DND-41 (cell line): ENCODE results near the gene ITIH3.

Experiments used
- ATAC-seq: fragments of 200-7000 bp; cut with Tn5 transposase; 3 replicates; pipeline ENCODE4 v1.9.1; 2021; ENCODE audit warnings: low read depth; ENCODE audit not compliant: insufficient read depth
- DNase-seq: peaks from one replicate; pipeline ENCODE4 v3.0.0-alpha.2; 2020
- H2AFZ ChIP-seq: 2 replicates; pipeline ENCODE4 v1.6.0; 2012; ENCODE audit warnings: low read depth, low read length
- H3K27ac ChIP-seq: 2 replicates; pipeline ENCODE4 v1.5.1; 2012; ENCODE audit warnings: low read length, inconsistent platforms
- H3K27me3 ChIP-seq: fragments of 200-600 bp; sonication (generic); 2 replicates; pipeline ENCODE4 v1.6.0; 2012; ENCODE audit warnings: low read length, mild to moderate bottlenecking, inconsistent platforms; ENCODE audit not compliant: insufficient read depth, poor library complexity
- H3K36me3 ChIP-seq: 2 replicates; pipeline ENCODE4 v1.5.1; 2012; ENCODE audit warnings: low read length, inconsistent platforms; ENCODE audit not compliant: insufficient read depth
- H3K4me1 ChIP-seq: 2 replicates; pipeline ENCODE4 v1.5.1; 2012; ENCODE audit warnings: mild to moderate bottlenecking, low read length; ENCODE audit not compliant: insufficient read depth
- H3K4me2 ChIP-seq: 2 replicates; pipeline ENCODE4 v1.6.0; 2012; ENCODE audit warnings: mild to moderate bottlenecking, moderate library complexity, low read length, inconsistent platforms; ENCODE audit not compliant: insufficient read depth
- H3K4me3 ChIP-seq, 2 experiments: fragments of 200-600 bp in 1 of 2; shearing (Covaris generic) in 1 of 2; 2 replicates each; pipeline ENCODE4 v1.5.1; 2012 to 2016; ENCODE audit warnings: inconsistent platforms in 2 of 2, low read length in 2 of 2, mild to moderate bottlenecking in 2 of 2, low read depth in 1 of 2, moderate library complexity in 1 of 2
- H3K79me2 ChIP-seq: 2 replicates; pipeline ENCODE4 v1.6.0; 2012; ENCODE audit warnings: low read length, inconsistent platforms; ENCODE audit not compliant: insufficient read depth
- H3K9ac ChIP-seq: 2 replicates; pipeline ENCODE4 v1.6.0; 2012; ENCODE audit warnings: low read depth, mild to moderate bottlenecking, inconsistent platforms, low read length, moderate library complexity
- H3K9me3 ChIP-seq: 2 replicates; pipeline ENCODE4 v1.5.1; 2012; ENCODE audit warnings: low read length, moderate library complexity, mild to moderate bottlenecking, inconsistent platforms; ENCODE audit not compliant: insufficient read depth, severe bottlenecking
- H4K20me1 ChIP-seq: 2 replicates; pipeline ENCODE4 v1.6.0; 2012; ENCODE audit warnings: low read length; ENCODE audit not compliant: insufficient read depth
- EZH2 ChIP-seq: IDR thresholded peaks from 3 replicates; pipeline ENCODE4 v1.6.1; 2012; ENCODE audit warnings: borderline replicate concordance, low read depth, mild to moderate bottlenecking, moderate library complexity, low read length, inconsistent platforms; ENCODE audit not compliant: severe bottlenecking
- TF ChIP-seq, protein P1 (sequence below): IDR thresholded peaks from 2 replicates; pipeline ENCODE4 v1.5.1; 2012; ENCODE audit warnings: borderline replicate concordance, low read length, moderate library complexity, mild to moderate bottlenecking; ENCODE audit not compliant: poor library complexity, severe bottlenecking; ENCODE audit errors: extremely low read depth

The ITIH3 gene

DNA sequence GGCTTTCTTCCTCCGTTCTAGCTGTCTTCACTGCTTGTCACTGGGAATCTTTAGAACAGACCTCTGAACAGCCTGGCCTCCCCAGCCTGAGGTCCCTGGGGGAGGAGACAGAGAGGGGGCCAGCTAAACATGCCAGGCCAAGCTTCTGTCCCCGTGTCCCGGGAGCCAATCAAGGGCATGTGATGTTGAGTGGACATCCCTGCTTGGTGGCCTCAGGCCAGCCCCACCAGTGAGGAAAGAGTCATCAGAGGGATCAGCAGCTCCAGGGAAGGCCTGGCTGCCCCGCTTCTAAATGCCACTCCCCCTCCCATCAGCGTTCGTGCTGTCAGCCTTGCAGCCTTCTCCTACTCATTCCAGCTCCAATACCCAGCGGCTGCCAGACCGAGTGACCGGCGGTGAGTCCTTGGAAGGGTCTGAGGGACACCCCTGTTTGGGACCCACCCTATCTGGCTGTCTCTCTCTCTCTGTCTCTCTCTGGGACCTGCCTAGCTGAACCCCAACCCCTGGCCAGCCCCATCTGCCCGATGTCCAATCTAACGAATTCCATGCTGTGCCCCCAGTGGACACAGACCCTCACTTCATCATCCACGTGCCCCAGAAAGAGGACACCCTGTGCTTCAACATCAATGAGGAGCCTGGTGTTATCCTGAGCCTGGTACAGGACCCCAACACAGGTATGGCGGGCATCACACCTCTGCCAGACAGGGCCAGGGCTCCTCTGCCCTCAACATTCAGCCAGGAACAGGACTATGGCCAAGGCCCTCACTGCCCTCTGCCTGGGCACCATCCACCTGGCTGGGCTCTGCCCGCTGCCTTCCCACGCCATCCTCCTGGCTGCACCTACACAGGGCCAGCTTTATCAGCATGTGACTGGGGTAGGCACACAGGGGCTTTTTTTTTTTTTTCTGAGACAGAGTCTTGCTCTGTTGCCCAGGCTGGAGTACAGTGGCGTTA is 6.6 kb upstream of the ITIH3 start:
- no peak for ATAC-seq
- no peak for DNase-seq
- no peak overlapping the region for H3K27ac ChIP-seq
- H3K79me2 ChIP-seq = no peaks in the 10 kb centered on the region
- no peak overlapping the region for H3K4me2 ChIP-seq
- H3K27me3 ChIP-seq = no peaks in the 10 kb centered on the region
- no peak for TF ChIP-seq EZH2
- TF ChIP-seq, protein P1, sequence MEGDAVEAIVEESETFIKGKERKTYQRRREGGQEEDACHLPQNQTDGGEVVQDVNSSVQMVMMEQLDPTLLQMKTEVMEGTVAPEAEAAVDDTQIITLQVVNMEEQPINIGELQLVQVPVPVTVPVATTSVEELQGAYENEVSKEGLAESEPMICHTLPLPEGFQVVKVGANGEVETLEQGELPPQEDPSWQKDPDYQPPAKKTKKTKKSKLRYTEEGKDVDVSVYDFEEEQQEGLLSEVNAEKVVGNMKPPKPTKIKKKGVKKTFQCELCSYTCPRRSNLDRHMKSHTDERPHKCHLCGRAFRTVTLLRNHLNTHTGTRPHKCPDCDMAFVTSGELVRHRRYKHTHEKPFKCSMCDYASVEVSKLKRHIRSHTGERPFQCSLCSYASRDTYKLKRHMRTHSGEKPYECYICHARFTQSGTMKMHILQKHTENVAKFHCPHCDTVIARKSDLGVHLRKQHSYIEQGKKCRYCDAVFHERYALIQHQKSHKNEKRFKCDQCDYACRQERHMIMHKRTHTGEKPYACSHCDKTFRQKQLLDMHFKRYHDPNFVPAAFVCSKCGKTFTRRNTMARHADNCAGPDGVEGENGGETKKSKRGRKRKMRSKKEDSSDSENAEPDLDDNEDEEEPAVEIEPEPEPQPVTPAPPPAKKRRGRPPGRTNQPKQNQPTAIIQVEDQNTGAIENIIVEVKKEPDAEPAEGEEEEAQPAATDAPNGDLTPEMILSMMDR = no peak
- H3K4me1 ChIP-seq = no peaks in the 10 kb centered on the region
- H3K9ac ChIP-seq = no peak overlapping the region
- no peaks in the 10 kb centered on the region for H4K20me1 ChIP-seq
- H2AFZ ChIP-seq = no peak overlapping the region
- H3K9me3 ChIP-seq = no peaks in the 10 kb centered on the region
- H3K36me3 ChIP-seq = no peaks in the 10 kb centered on the region
- no peak overlapping the region for H3K4me3 ChIP-seq

DNA sequence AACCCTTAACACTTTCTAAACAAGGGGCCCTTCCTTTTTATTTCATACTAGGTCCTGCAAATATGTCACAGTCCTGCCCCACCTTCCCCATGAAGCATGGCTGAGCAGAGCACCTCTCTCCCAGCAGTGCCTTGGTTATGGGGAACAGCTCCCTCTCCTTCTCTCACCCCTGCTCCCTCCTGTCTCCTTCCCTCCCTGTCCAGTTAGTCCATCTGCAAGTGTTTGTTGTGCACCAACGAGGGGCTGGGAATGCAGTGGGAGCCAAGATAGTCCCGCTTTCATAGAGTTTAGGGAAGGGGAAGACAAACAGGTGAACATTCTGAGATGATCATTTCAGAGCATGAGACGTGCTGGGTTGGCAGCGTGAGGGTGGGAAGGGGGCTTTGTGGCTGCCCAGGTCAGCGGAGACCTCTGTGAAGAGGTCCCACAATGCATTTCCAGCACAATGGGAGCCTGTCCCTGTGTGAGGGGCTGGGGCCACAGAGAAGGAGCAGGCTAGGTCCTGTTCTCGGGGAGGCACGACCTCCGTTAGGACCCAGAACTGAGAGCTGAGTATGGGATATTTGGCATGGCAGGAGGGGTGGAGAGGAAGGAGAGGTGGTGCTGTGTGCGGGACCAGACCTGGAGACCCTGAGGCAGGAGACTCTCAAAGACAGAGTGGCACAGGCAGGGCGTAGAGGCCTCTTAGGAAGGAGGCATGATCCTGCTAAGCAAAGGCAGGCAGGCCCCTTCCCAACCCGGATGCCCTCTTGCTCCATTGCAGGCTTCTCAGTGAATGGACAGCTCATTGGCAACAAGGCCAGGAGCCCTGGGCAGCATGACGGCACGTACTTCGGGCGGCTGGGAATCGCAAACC is 5.5 kb upstream of the ITIH3 start:
- ATAC-seq (no peak), DNase-seq (no peak)
- no peak for TF ChIP-seq EZH2
- TF ChIP-seq, protein P1 = no peak
- no peak overlapping the region for H3K27ac ChIP-seq
- H3K4me1 ChIP-seq = no peaks in the 10 kb centered on the region
- H3K9ac ChIP-seq = no peak overlapping the region
- no peaks in the 10 kb centered on the region for H3K27me3 ChIP-seq
- H2AFZ ChIP-seq = no peak overlapping the region
- H3K9me3 ChIP-seq = no peaks in the 10 kb centered on the region
- no peaks in the 10 kb centered on the region for H4K20me1 ChIP-seq
- H3K79me2 ChIP-seq = no peaks in the 10 kb centered on the region
- H3K4me2 ChIP-seq = no peak overlapping the region
- no peak overlapping the region for H3K4me3 ChIP-seq
- no peaks in the 10 kb centered on the region for H3K36me3 ChIP-seq

DNA sequence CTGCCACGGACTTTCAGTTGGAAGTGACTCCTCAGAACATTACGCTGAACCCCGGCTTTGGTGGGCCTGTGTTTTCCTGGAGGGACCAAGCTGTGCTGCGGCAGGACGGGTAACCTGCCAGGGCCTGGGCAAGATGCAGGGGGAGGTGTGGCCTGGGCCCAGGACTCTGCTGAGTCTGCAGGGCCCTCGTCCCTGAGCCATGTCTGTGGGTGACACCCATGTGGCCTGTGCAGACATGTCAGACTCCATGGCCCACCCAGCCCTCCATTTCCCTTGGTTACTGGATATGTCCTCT is 4.9 kb upstream of the ITIH3 start:
- no peak for TF ChIP-seq EZH2
- TF ChIP-seq, protein P1 = no peak
- ATAC-seq = 0 out of 3 replicates have a peak, but pooled peaks have one; percentile 22
- H3K36me3 ChIP-seq = no peaks in the 10 kb centered on the region
- no peaks in the 10 kb centered on the region for H3K4me1 ChIP-seq
- H3K9ac ChIP-seq = no peak overlapping the region
- H3K9me3 ChIP-seq = no peaks in the 10 kb centered on the region
- no peaks in the 10 kb centered on the region for H3K27me3 ChIP-seq
- no peak overlapping the region for H3K27ac ChIP-seq
- no peak overlapping the region for H3K4me3 ChIP-seq
- H3K79me2 ChIP-seq = no peaks in the 10 kb centered on the region
- H3K4me2 ChIP-seq = no peak overlapping the region
- no peak for DNase-seq
- no peaks in the 10 kb centered on the region for H4K20me1 ChIP-seq
- H2AFZ ChIP-seq = no peak overlapping the region
